Body of pancreas (tissue), 4 donors: ENCODE results near the gene NAGLU. TPM values are rescaled to one million over a fixed set of nuclear protein-coding genes. Genes with fewer than 3 reads are reported as not detected.

ENCODE experiments used
- ATAC-seq: fragments of 150-250 bp; one replicate; pipeline ENCODE4 v1.9.1; 2016
- DNase-seq, 4 donors: peaks; one replicate each; pipeline ENCODE4 v3.0.0-alpha.2; 2019
- H3K27ac ChIP-seq, 4 donors: fragments of 200-600 bp; sonication (generic); 1 replicate in 3 of 4; 2 replicates in 1 of 4; pipeline versions ENCODE4 v1.5.1 to v1.6.1; 2016 to 2019; ENCODE audit warnings: mild to moderate bottlenecking in 1 of 4, mixed read lengths in 1 of 4, moderate library complexity in 1 of 4
- H3K27me3 ChIP-seq, 2 donors: fragments of 200-600 bp; sonication (generic); one replicate each; pipeline ENCODE4 v1.6.0; 2016; ENCODE audit warnings: mild to moderate bottlenecking in 1 of 2
- H3K36me3 ChIP-seq, 2 donors: fragments of 200-600 bp; sonication (generic); replicated peaks in 1 of 2; 2 replicates each; pipeline ENCODE4 v1.5.1; 2016; ENCODE audit warnings: low read depth in 2 of 2; ENCODE audit not compliant: insufficient read depth in 1 of 2
- H3K4me1 ChIP-seq: fragments of 200-600 bp; sonication (generic); one replicate; pipeline ENCODE4 v1.6.0; 2016
- H3K4me3 ChIP-seq, 2 donors: fragments of 200-600 bp; sonication (generic); 1 replicate in 1 of 2; 2 replicates in 1 of 2; pipeline ENCODE4 v1.5.1; 2016 to 2019
- H3K9me3 ChIP-seq, 3 donors: fragments of 200-600 bp; sonication (generic); 1 replicate in 2 of 3; 2 replicates in 1 of 3; pipeline ENCODE4 v1.5.1; 2016
- POLR2A ChIP-seq, 3 donors: fragments of 450-650 bp; IDR thresholded peaks; one replicate each; pipeline ENCODE4 v1.6.1; 2016; ENCODE audit warnings: antibody characterized with exemption in 3 of 3, mild to moderate bottlenecking in 2 of 3
- WGBS, 2 donors: methylation state at CpG; one replicate each; pipeline ENCODE4 v1.1.5; 2017; 5-methylcytosine and 5-hydroxymethylcytosine counted together
- intact Hi-C: fragments of 100-400 bp; cut with DNase I; formaldehyde crosslinking; loops from one replicate; pipeline ENCODE4 v1.15.1; 2023
- total RNA-seq, 2 donors: library from RNA; depleted of rRNA; stranded (reverse); fragments of >200 nt; gene quantifications; one replicate each; pipeline ENCODE4 v1.1.0, GENCODE V29; 2016
- TF ChIP-seq, protein P1 (sequence below), 7 experiments: fragments of 450-650 bp in 4 of 7; fragments of 200-600 bp in 3 of 7; sonication (generic) in 3 of 7; IDR thresholded peaks; one replicate each; pipeline ENCODE4 v1.5.1; 2016 to 2019; ENCODE audit warnings: antibody characterized with exemption in 7 of 7

NAGLU gene
- total RNA-seq, 2 donors from 2014 or later: 46.4 to 110 TPM

GRCh38 chr17:42522263-42522790 is 13.7 kb upstream of the NAGLU start:
- no peaks in the 10 kb centered on the region for H3K9me3 ChIP-seq
- no peaks in the 10 kb centered on the region for H3K36me3 ChIP-seq
- H3K4me1 ChIP-seq: peaks cover 41% of the 10 kb centered on the region
- no peaks in the 10 kb centered on the region for H3K27me3 ChIP-seq
- no peak for DNase-seq
- no peak overlapping the region for H3K4me3 ChIP-seq
- TF ChIP-seq, protein P1, sequence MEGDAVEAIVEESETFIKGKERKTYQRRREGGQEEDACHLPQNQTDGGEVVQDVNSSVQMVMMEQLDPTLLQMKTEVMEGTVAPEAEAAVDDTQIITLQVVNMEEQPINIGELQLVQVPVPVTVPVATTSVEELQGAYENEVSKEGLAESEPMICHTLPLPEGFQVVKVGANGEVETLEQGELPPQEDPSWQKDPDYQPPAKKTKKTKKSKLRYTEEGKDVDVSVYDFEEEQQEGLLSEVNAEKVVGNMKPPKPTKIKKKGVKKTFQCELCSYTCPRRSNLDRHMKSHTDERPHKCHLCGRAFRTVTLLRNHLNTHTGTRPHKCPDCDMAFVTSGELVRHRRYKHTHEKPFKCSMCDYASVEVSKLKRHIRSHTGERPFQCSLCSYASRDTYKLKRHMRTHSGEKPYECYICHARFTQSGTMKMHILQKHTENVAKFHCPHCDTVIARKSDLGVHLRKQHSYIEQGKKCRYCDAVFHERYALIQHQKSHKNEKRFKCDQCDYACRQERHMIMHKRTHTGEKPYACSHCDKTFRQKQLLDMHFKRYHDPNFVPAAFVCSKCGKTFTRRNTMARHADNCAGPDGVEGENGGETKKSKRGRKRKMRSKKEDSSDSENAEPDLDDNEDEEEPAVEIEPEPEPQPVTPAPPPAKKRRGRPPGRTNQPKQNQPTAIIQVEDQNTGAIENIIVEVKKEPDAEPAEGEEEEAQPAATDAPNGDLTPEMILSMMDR (IDR thresholded peaks at IDR 0.05): no peak
- no peak for TF ChIP-seq POLR2A (IDR thresholded peaks at IDR 0.05)
- 73 to 87% methylated on average over 7 to 9 of the region's 9 CpGs for WGBS, 2 donors
- intact Hi-C loops: no loop called here
- ATAC-seq: no peak
- H3K27ac ChIP-seq: peak overlapping the region in 1 of 4 donors; percentile 76

- ATAC-seq: no peak
- intact Hi-C loops: no loop called here
- Histone ChIP-seq H3K9me3 (no peaks in the 10 kb centered on the region), H3K27me3 (no peaks in the 10 kb centered on the region), H3K36me3 (no peaks in the 10 kb centered on the region), H3K4me1 (peaks cover 37% of the 10 kb centered on the region), H3K4me3 (no peak overlapping the region), H3K27ac (peak overlapping the region in 1 of 4 donors; percentile 15)
- 91 to 95% methylated on average over 4 to 6 of the region's 8 CpGs for WGBS, 2 donors
- DNase-seq: no peak
- no peak for TF ChIP-seq POLR2A (IDR thresholded peaks at IDR 0.05)
- TF ChIP-seq, protein P1 (IDR thresholded peaks at IDR 0.05): no peak
These were observed 13.2 kb upstream of the NAGLU start for GRCh38 chr17:42522798-42523278.

DNA sequence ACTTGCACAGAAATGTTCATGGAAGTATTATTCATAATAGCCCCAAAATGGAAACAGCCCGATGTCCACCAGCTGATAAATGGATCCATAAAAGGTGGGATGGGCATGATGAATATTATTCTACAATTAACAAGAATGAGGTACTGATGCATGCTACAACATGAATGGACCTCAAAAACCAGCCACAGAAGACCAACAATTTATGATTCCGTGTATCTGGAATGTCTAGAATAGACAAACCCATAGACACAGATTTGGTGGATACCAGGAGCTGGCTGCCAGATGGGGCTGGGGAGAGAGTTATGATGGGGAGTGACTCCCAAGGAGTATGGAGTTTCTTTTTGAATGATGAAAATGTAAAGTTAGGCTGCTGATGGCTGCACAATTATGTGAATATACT is 10.8 kb upstream of the NAGLU start:
- H3K4me3 ChIP-seq: no peak overlapping the region
- no peak overlapping the region for H3K27ac ChIP-seq
- H3K9me3 ChIP-seq: no peaks in the 10 kb centered on the region
- DNase-seq (no peak), ATAC-seq (no peak)
- intact Hi-C loops: no loop called here
- no peaks in the 10 kb centered on the region for H3K27me3 ChIP-seq
- peaks cover 22% of the 10 kb centered on the region for H3K4me1 ChIP-seq
- TF ChIP-seq POLR2A (IDR thresholded peaks at IDR 0.05): no peak
- TF ChIP-seq, protein P1 (IDR thresholded peaks at IDR 0.05): no peak
- 78 to 92% methylated on average over 2 of the region's 2 CpGs for WGBS, 2 donors
- no peaks in the 10 kb centered on the region for H3K36me3 ChIP-seq

DNA sequence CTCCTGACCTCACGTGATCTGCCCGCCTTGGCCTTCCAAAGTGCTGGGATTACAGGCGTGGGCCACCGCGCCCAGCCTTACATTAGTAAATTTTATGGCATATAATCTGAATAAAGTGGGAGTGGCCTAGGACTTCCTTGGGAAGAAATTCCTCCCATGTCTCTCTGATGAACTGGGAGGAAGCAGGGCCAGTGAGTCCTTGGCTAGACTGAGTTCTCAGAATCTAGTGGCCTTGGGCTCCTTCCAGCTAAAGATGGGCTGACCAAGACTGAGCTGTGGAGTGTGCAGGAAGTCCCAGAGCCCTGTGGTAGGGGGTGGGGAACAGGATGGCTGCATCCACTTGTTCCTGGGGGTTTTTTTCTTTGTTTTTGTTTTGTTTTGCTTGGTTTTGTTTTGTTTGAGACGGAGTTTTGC is 10.0 kb upstream of the NAGLU start:
- ATAC-seq (peak; percentile 18), DNase-seq (peak in 2 of 4 donors; percentile 31 to 45)
- no peaks in the 10 kb centered on the region for H3K9me3 ChIP-seq
- peaks cover 24% of the 10 kb centered on the region for H3K4me1 ChIP-seq
- H3K4me3 ChIP-seq: no peak overlapping the region
- no peaks in the 10 kb centered on the region for H3K27me3 ChIP-seq
- no peaks in the 10 kb centered on the region for H3K36me3 ChIP-seq
- no peak for TF ChIP-seq POLR2A (IDR thresholded peaks at IDR 0.05)
- TF ChIP-seq, protein P1 (IDR thresholded peaks at IDR 0.05): no peak
- intact Hi-C loops: no loop called here
- 77 to 79% methylated on average over 6 of the region's 6 CpGs for WGBS, 2 donors
- no peak overlapping the region for H3K27ac ChIP-seq

DNA sequence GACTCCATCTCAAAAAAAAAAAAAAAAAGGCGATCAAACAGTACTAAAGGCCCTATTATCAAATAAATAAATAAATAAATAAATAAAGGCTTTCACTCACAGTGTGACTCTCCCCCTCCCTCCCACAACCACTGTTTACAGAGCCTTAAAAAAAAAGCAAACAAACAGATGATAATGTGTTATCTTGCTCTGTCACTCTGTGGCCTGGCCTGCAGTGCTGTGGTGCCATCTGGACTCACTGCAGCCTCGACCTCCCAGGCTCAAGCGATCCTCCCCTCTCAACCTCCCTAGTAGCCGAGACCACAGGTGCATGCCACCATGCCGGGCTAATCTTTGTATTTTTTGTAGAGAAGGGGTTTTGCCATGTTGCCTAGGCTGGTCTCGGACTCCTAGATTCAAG is 8.1 kb upstream of the NAGLU start:
- no peaks in the 10 kb centered on the region for H3K9me3 ChIP-seq
- no peak for ATAC-seq
- no peaks in the 10 kb centered on the region for H3K36me3 ChIP-seq
- no peak for TF ChIP-seq POLR2A (IDR thresholded peaks at IDR 0.05)
- TF ChIP-seq, protein P1 (IDR thresholded peaks at IDR 0.05): no peak
- H3K4me1 ChIP-seq: peaks cover 32% of the 10 kb centered on the region
- intact Hi-C loops: no loop called here
- H3K4me3 ChIP-seq: no peak overlapping the region
- H3K27me3 ChIP-seq: no peaks in the 10 kb centered on the region
- DNase-seq: no peak
- WGBS, 2 donors: 77 to 88% methylated on average over 6 of the region's 6 CpGs
- H3K27ac ChIP-seq: no peak overlapping the region
